Hepatocyte (in vitro differentiated cells): ENCODE results near the gene SEMA5A.

Experiments
- EZH2 ChIP-seq: fragments of 200-600 bp; sonication (generic); IDR thresholded peaks from 2 replicates; pipeline ENCODE4 v1.6.1; 2016; ENCODE audit warnings: antibody characterized with exemption, mild to moderate bottlenecking, borderline replicate concordance
- TF ChIP-seq, protein P1 (sequence below): fragments of 200-600 bp; sonication (generic); IDR thresholded peaks from 2 replicates; pipeline ENCODE4 v1.5.1; 2016; ENCODE audit warnings: antibody characterized with exemption, mild to moderate bottlenecking; ENCODE audit not compliant: poor library complexity

DNA sequence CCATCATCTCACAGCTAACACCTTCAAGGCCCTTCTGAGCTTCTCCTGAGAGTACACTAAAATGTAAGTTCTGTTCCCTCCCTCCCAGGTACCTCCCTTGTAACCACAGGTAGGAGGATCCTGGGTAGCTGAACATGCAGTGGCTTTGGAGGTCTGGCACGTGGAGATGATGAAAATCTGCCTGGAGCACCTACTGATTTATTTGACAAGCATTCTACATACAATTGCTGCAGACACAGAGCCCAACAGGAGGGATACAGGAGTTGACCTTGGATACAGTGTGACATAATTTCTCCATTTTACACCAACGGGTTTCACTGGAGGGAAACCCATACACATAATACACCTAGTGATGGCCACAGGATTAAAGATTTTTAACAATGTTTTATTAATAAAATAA lies 478.7 kb downstream of the SEMA5A start:
- TF ChIP-seq, protein P1, sequence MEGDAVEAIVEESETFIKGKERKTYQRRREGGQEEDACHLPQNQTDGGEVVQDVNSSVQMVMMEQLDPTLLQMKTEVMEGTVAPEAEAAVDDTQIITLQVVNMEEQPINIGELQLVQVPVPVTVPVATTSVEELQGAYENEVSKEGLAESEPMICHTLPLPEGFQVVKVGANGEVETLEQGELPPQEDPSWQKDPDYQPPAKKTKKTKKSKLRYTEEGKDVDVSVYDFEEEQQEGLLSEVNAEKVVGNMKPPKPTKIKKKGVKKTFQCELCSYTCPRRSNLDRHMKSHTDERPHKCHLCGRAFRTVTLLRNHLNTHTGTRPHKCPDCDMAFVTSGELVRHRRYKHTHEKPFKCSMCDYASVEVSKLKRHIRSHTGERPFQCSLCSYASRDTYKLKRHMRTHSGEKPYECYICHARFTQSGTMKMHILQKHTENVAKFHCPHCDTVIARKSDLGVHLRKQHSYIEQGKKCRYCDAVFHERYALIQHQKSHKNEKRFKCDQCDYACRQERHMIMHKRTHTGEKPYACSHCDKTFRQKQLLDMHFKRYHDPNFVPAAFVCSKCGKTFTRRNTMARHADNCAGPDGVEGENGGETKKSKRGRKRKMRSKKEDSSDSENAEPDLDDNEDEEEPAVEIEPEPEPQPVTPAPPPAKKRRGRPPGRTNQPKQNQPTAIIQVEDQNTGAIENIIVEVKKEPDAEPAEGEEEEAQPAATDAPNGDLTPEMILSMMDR: no peak
- no peak for TF ChIP-seq EZH2
